LNCaP clone FGC (cell line): ENCODE data around the gene SPPL3.

Experiments
- DNase-seq: peaks from one replicate; pipeline ENCODE4 v3.0.0-alpha.2; 2011; ENCODE audit warnings: low read depth
- H3K4me3 ChIP-seq: 2 replicates; pipeline ENCODE4 v1.5.1; 2011; ENCODE audit warnings: mild to moderate bottlenecking, low read depth, low read length, control low read depth
- CTCF ChIP-seq: IDR thresholded peaks from 2 replicates; pipeline ENCODE4 v1.5.1; 2012; ENCODE audit warnings: mild to moderate bottlenecking; ENCODE audit not compliant: control insufficient read depth, insufficient read depth; ENCODE audit errors: extremely low read depth

SPPL3 gene

GRCh38 chr12:120886199-120887018 is 17.7 kb downstream of the SPPL3 start:
- no peak overlapping the region for H3K4me3 ChIP-seq
- no peak for TF ChIP-seq CTCF
- no peak for DNase-seq

- H3K4me3 ChIP-seq = no peak overlapping the region
- no peak for TF ChIP-seq CTCF
- no peak for DNase-seq
These were observed 18.6 kb downstream of the SPPL3 start for GRCh38 chr12:120885521-120885920.

GRCh38 chr12:120884644-120885043 is 19.5 kb downstream of the SPPL3 start:
- H3K4me3 ChIP-seq = no peak overlapping the region
- DNase-seq = no peak
- TF ChIP-seq CTCF = no peak

GRCh38 chr12:120882055-120882555 is 22.1 kb downstream of the SPPL3 start:
- H3K4me3 ChIP-seq = no peak overlapping the region
- no peak for TF ChIP-seq CTCF
- no peak for DNase-seq

GRCh38 chr12:120879718-120880300 is 24.3 kb downstream of the SPPL3 start:
- H3K4me3 ChIP-seq = no peak overlapping the region
- no peak for TF ChIP-seq CTCF
- no peak for DNase-seq

GRCh38 chr12:120879102-120879501 is 25.1 kb downstream of the SPPL3 start:
- no peak overlapping the region for H3K4me3 ChIP-seq
- no peak for DNase-seq
- no peak for TF ChIP-seq CTCF
